ENCODE data around the gene HOXD11. TPM values are rescaled to one million over a fixed set of nuclear protein-coding genes. Genes with fewer than 3 reads are reported as not detected.

HOXD11 gene
- total and polyA plus RNA-seq, 8 donors = not detected

DNA sequence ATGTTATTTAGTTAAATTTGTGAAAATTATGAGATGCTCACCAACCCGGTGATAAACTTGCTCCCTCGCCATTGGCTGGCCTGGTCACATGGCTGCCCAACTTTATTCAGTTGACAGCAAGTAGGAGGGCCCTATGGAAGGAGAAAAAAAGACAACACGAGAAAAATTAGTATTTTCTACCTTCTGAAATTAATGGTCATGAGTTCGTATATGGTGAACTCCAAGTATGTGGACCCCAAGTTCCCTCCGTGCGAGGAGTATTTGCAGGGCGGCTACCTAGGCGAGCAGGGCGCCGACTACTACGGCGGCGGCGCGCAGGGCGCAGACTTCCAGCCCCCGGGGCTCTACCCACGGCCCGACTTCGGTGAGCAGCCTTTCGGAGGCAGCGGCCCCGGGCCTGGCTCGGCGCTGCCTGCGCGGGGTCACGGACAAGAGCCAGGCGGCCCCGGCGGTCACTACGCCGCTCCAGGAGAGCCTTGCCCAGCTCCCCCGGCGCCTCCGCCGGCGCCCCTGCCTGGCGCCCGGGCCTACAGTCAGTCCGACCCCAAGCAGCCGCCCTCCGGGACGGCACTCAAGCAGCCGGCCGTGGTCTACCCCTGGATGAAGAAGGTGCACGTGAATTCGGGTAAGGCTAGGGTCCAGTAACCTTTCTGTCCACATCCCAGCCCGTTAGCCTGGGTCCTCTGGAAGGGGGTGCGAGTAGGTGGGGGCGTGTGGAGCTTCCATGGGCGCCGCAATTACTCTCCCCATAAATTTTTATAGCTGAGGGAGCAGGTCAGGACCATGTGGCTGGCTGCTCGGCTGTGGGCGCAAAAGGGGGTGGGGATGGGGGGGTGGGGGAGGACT is 44.6 kb downstream of the HOXD11 start, which contains the start of gene HOXD4:
TSS of gene HOXD4 (plus strand) at position 109 of the 846 bp plus-strand sequence. CDS start at position 193, 84 bp downstream.
- Histone ChIP-seq H3K4me1 (peaks cover 0 to 23% (median 10%) of the 10 kb centered on the region in 4 donors), H3K9me3 (no peaks in the 10 kb centered on the region), H3K27me3 (peaks cover 32 to 100% (median 97%) of the 10 kb centered on the region in 3 donors), H3K27ac (no peak within 1 kb of the TSS), H3K4me3 (peak within 1 kb of the TSS; percentile 1 to 33 (median 6)), H3K36me3 (no peaks in the 10 kb centered on the region)
- TF ChIP-seq POLR2AphosphoS5 (IDR thresholded peaks at IDR 0.05) = no peak
- no peak for TF ChIP-seq POLR2A (IDR thresholded peaks at IDR 0.05)
- TF ChIP-seq EP300 (IDR thresholded peaks at IDR 0.05) = no peak
- no peak for TF ChIP-seq CTCF (IDR thresholded peaks at IDR 0.05)
- intact Hi-C loops (cut with DNase I; ENCODE audit: low total_unique reads) = no loop called here
- WGBS, 5 donors = 6 to 19% (median 7%) methylated on average over 35 to 55 of the region's 55 CpGs
- peak in 1 of 2 donors; percentile 20 for DNase-seq

- intact Hi-C loops (cut with DNase I; ENCODE audit: low total_unique reads) = no loop called here
- H3K27ac ChIP-seq = no peak overlapping the region
- WGBS, 5 donors = 6 to 13% (median 11%) methylated on average over 43 to 48 of the region's 48 CpGs
- peak overlapping the region in 2 of 4 donors; percentile 3 to 8 for H3K4me3 ChIP-seq
- peaks cover 38 to 100% (median 97%) of the 10 kb centered on the region in 3 donors for H3K27me3 ChIP-seq
- peak in 1 of 2 donors; percentile 17 for DNase-seq
- TF ChIP-seq POLR2A (IDR thresholded peaks at IDR 0.05) = no peak
- TF ChIP-seq POLR2AphosphoS5 (IDR thresholded peaks at IDR 0.05) = no peak
- no peak for TF ChIP-seq CTCF (IDR thresholded peaks at IDR 0.05)
- TF ChIP-seq EP300 (IDR thresholded peaks at IDR 0.05) = no peak
- H3K4me1 ChIP-seq = peaks cover 0 to 32% (median 18%) of the 10 kb centered on the region in 4 donors
- H3K36me3 ChIP-seq = no peaks in the 10 kb centered on the region
- H3K9me3 ChIP-seq = peaks cover 0 to 8% (median 0%) of the 10 kb centered on the region in 4 donors
These were observed 45.5 kb downstream of the HOXD11 start for GRCh38 chr2:176152350-176153181.

GRCh38 chr2:176154576-176155252 is 47.6 kb downstream of the HOXD11 start:
- H3K4me3 ChIP-seq = no peak overlapping the region
- 10 to 31% (median 20%) methylated on average over 11 of the region's 11 CpGs for WGBS, 5 donors
- peaks cover 40 to 100% (median 97%) of the 10 kb centered on the region in 3 donors for H3K27me3 ChIP-seq
- intact Hi-C loops (cut with DNase I; ENCODE audit: low total_unique reads) = no loop called here
- no peaks in the 10 kb centered on the region for H3K36me3 ChIP-seq
- peaks cover 3 to 46% (median 32%) of the 10 kb centered on the region in 4 donors for H3K4me1 ChIP-seq
- DNase-seq = no peak
- TF ChIP-seq POLR2A (IDR thresholded peaks at IDR 0.05) = no peak
- TF ChIP-seq EP300 (IDR thresholded peaks at IDR 0.05) = no peak
- no peak for TF ChIP-seq CTCF (IDR thresholded peaks at IDR 0.05)
- TF ChIP-seq POLR2AphosphoS5 (IDR thresholded peaks at IDR 0.05) = no peak
- H3K27ac ChIP-seq = no peak overlapping the region
- peaks cover 0 to 8% (median 0%) of the 10 kb centered on the region in 4 donors for H3K9me3 ChIP-seq

Data from stomach (tissue), 9 donors.